SK-N-MC (cell line): ENCODE data around the gene ZNF865.

ENCODE experiments used
- DNase-seq: peaks from one replicate; pipeline ENCODE4 v3.0.0-alpha.2; 2011; ENCODE audit warnings: low read depth, low spot score
- H3K27ac ChIP-seq: fragments of 200-600 bp; sonication (generic); 2 replicates; pipeline ENCODE4 v1.5.1; 2016; ENCODE audit warnings: mixed run types
- H3K36me3 ChIP-seq: fragments of 200-600 bp; sonication (generic); 2 replicates; pipeline ENCODE4 v1.6.1; 2017; ENCODE audit warnings: antibody characterized with exemption, low read length, mixed read lengths; ENCODE audit not compliant: insufficient read depth
- H3K4me3 ChIP-seq: fragments of 200-600 bp; sonication (generic); 2 replicates; pipeline ENCODE4 v1.5.1; 2016
- H3K9ac ChIP-seq: fragments of 200-600 bp; sonication (generic); 2 replicates; pipeline ENCODE4 v1.8.0; 2017; ENCODE audit warnings: mixed run types, mixed read lengths; ENCODE audit not compliant: insufficient read length
- H3K9me3 ChIP-seq: fragments of 200-600 bp; sonication (generic); 2 replicates; pipeline ENCODE4 v1.6.1; 2017; ENCODE audit warnings: low read depth, mild to moderate bottlenecking, antibody characterized with exemption, low read length, moderate library complexity, mixed read lengths
- EZH2 ChIP-seq: fragments of 200-600 bp; sonication (generic); IDR thresholded peaks from one replicate; pipeline ENCODE4 v1.6.1; 2017; ENCODE audit warnings: antibody characterized with exemption
- FOXP2 ChIP-seq: optimal IDR thresholded peaks from 2 replicates; pipeline ENCODE3; 2011; ENCODE audit warnings: mild to moderate bottlenecking, moderate library complexity; ENCODE audit not compliant: insufficient read depth; ENCODE audit errors: extremely low read length, control extremely low read depth
- POLR2AphosphoS5 ChIP-seq: IDR thresholded peaks from 2 replicates; pipeline ENCODE4 v1.6.1; 2012; ENCODE audit warnings: mild to moderate bottlenecking, low read depth, low read length, borderline replicate concordance

The ZNF865 gene

GRCh38 chr19:55599842-55600661, 5.4 kb upstream of the ZNF865 start, which contains the start of gene ZNF524:
TSS of gene ZNF524 (plus strand) at chr19:55600288. CDS start at chr19:55602113, 1,825 bp downstream.
- Histone ChIP-seq H3K36me3 (peaks cover 23% of the 10 kb centered on the region), H3K9ac (peak within 1 kb of the TSS; percentile 98), H3K27ac (peak within 1 kb of the TSS; percentile 99), H3K4me3 (peak within 1 kb of the TSS; percentile 100), H3K9me3 (no peaks in the 10 kb centered on the region)
- TF ChIP-seq EZH2, result no peak
- TF ChIP-seq FOXP2, result no peak
- no peak; the same call in 1 of the 2 replicates for TF ChIP-seq POLR2AphosphoS5
- peak; percentile 68 for DNase-seq

GRCh38 chr19:55600662-55601028, 4.8 kb upstream of the ZNF865 start:
- TF ChIP-seq POLR2AphosphoS5 (peak; percentile 55; the same call in 1 of the 2 replicates), FOXP2 (no peak)
- no peaks in the 10 kb centered on the region for H3K9me3 ChIP-seq
- H3K9ac ChIP-seq, result peak overlapping the region; percentile 79
- peaks cover 17% of the 10 kb centered on the region for H3K36me3 ChIP-seq
- H3K27ac ChIP-seq, result peak overlapping the region; percentile 99
- DNase-seq, result no peak
- H3K4me3 ChIP-seq, result peak overlapping the region; percentile 100

GRCh38 chr19:55601084-55601483, 4.4 kb upstream of the ZNF865 start:
- Histone ChIP-seq H3K27ac (peak overlapping the region; percentile 99), H3K36me3 (peaks cover 12% of the 10 kb centered on the region), H3K4me3 (peak overlapping the region; percentile 100), H3K9me3 (no peaks in the 10 kb centered on the region), H3K9ac (peak overlapping the region; percentile 79)
- TF ChIP-seq POLR2AphosphoS5 (no peak), FOXP2 (no peak), EZH2 (no peak)
- DNase-seq, result no peak

- peaks cover 2% of the 10 kb centered on the region; the same call in 1 of the 2 replicates for H3K36me3 ChIP-seq
- H3K9ac ChIP-seq, result no peak overlapping the region
- no peak overlapping the region for H3K4me3 ChIP-seq
- H3K27ac ChIP-seq, result no peak overlapping the region
- TF ChIP-seq FOXP2, result no peak
- TF ChIP-seq POLR2AphosphoS5, result no peak
- no peak for TF ChIP-seq EZH2
- no peak for DNase-seq
- no peaks in the 10 kb centered on the region for H3K9me3 ChIP-seq
These were observed 3.1 kb upstream of the ZNF865 start for GRCh38 chr19:55602104-55603001.

- Histone ChIP-seq H3K9ac (no peak overlapping the region), H3K36me3 (no peaks in the 10 kb centered on the region), H3K4me3 (no peak overlapping the region), H3K27ac (peak overlapping the region; percentile 98; the same call in 1 of the 2 replicates), H3K9me3 (no peaks in the 10 kb centered on the region)
- TF ChIP-seq FOXP2, result no peak
- no peak for TF ChIP-seq EZH2
- TF ChIP-seq POLR2AphosphoS5, result no peak
- DNase-seq, result no peak
These were observed 2.3 kb upstream of the ZNF865 start for GRCh38 chr19:55603115-55603514.

GRCh38 chr19:55603581-55604292, 1.7 kb upstream of the ZNF865 start:
- H3K27ac ChIP-seq, result peak overlapping the region; percentile 98
- no peak overlapping the region for H3K9ac ChIP-seq
- no peaks in the 10 kb centered on the region for H3K9me3 ChIP-seq
- DNase-seq, result no peak
- H3K4me3 ChIP-seq, result no peak overlapping the region; the same call in 1 of the 2 replicates
- TF ChIP-seq EZH2 (no peak), FOXP2 (no peak), POLR2AphosphoS5 (no peak)
- H3K36me3 ChIP-seq, result no peaks in the 10 kb centered on the region

GRCh38 chr19:55605207-55605636, 225 bp upstream of the ZNF865 start:
- Histone ChIP-seq H3K36me3 (peaks cover 4% of the 10 kb centered on the region; the same call in 1 of the 2 replicates), H3K9ac (no peak overlapping the region), H3K9me3 (no peaks in the 10 kb centered on the region), H3K4me3 (peak overlapping the region; percentile 98), H3K27ac (peak overlapping the region; percentile 98)
- TF ChIP-seq FOXP2 (no peak), POLR2AphosphoS5 (peak; percentile 15)
- peak; percentile 96 for DNase-seq
